ENCODE results near the gene MAML2.

The MAML2 gene

DNA sequence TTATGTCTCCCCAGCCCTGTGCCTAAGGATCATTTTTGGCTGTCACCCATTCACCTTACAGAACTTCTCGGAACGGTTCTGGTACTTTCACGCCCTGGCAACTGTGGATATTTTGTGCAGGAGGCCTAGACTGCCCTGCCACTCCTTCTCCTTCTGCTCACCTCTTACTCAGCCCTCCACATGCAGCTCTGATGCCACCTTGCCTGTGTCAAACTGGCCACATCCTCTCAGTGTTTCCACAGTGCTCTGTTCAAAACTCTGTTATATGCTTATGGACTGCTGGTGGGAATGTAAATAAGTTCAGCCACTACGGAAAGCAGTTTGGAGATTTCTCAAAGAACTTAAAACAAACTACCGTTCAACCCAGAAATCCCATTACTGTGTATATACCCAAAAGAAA is 318.3 kb downstream of the MAML2 start:
- DNase-seq, result no peak

- no peak for DNase-seq
Measured at GRCh38 chr11:96023275-96023674, 319.7 kb downstream of the MAML2 start.

GRCh38 chr11:96021901-96022650 is 320.9 kb downstream of the MAML2 start:
- DNase-seq, result no peak

DNA sequence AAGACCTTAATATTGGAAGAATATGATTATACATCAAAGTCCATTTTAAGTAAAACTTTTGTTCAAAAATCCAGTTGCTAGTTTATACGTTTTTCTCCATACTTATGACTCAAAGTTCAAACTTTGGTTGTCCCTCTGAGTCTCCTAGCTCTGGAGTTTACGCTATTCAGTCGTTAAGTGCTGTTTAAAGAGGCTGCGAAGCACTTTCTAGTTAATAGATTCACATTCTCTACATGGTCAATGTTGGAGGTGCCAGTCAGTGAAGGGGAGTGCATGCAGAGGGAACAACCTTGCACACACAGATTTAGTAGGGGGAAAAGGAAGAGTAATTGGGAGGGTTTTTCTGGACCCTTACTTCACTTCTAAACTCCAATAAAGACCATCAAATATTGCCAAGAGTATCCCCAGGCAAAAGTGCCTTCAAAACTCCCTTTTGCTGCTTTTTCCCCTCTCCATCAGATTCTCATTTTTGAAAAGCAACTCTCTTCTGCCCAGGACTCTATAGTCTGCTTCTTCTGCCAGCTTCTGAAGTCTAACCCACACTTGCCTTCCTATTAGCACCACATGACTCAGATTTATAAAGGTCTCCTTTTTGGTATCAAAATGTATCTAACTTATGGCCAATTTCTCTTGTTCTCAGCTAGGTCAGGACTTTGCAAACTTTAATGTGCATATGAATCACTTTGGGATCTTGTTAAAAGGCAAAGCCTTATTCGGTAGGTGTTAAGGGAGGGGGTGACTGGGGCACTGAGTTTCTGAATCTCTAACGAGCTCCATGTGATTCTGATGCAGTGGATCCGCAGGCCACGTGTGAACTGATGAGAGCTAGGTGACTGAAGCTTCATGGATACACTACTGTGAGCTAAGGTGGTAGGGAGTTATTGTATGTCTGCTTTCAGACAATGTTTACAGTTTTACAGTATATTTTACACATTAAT is 322.9 kb downstream of the MAML2 start:
- DNase-seq, result no peak

DNA sequence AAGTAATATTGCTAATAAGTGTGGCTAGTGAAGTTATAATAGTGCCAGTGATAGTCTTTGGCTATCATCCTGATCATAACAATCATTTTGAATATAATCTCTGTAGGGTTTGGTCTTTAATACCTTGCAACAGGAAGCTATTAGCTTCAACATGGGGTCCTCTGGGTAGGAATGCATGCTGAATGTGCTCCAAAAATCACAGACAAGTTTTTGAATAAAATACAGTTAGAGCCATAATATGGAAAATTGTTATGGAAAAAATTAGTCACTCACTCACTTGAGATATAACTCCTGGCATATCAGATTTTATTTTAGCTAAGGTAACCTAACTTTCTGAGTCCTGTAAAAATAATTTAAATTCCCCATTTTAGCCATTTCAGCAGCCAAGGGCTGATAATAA is 323.7 kb downstream of the MAML2 start:
- DNase-seq, result no peak

DNA sequence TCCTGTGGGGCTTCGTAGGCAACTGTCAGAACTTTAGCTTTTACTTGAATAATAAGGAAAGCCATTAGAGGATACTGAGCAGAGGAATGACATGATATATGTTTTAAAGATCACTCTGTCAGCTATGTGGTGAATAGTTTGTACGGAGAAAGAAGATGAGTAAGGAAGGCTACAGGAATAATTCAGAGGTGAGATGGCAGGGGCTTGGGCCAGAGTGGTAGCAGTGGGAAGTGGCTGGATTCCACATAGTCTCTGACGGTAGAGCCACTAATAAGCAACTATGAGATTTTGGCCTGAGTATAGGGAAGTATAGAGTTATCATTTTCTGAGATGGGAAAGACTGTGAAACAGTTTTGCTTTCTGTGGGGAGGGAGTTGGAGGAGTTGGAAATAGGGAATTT is 325.1 kb downstream of the MAML2 start:
- no peak for DNase-seq

GRCh38 chr11:96016978-96017502 is 326.0 kb downstream of the MAML2 start:
- DNase-seq, result no peak

DNA sequence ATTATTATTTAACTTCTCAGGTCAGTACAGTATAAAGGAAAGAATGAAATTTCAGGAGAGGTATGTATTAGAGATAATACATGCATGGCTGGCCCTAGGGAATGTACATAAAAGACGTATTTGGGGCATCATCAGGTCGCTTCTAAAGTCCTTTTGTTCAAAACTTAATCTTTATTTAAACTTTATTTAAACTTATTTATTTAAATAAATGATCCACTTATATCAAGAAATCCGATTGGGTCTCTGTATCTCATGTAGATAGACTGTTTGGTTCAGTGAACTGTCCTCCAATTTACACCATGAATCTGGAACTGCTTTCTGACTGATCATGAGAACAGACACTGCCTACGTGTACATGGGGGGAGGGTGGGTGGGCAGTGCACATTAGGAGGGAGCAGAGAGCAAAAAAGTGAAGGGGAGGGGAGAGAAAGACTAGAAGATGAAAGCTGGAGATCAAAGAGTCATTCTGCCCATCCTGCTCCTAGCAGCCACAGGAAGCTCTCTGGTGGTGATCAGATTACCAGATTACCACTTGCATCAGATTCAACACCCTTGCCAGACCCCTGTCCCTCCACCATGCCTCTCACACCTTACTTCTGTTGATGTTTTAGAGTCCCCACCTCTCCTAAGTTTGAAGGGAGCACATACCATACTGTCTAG is 327.0 kb downstream of the MAML2 start:
- DNase-seq, result no peak

GRCh38 chr11:96014217-96014616 is 328.8 kb downstream of the MAML2 start:
- no peak for DNase-seq

DNA sequence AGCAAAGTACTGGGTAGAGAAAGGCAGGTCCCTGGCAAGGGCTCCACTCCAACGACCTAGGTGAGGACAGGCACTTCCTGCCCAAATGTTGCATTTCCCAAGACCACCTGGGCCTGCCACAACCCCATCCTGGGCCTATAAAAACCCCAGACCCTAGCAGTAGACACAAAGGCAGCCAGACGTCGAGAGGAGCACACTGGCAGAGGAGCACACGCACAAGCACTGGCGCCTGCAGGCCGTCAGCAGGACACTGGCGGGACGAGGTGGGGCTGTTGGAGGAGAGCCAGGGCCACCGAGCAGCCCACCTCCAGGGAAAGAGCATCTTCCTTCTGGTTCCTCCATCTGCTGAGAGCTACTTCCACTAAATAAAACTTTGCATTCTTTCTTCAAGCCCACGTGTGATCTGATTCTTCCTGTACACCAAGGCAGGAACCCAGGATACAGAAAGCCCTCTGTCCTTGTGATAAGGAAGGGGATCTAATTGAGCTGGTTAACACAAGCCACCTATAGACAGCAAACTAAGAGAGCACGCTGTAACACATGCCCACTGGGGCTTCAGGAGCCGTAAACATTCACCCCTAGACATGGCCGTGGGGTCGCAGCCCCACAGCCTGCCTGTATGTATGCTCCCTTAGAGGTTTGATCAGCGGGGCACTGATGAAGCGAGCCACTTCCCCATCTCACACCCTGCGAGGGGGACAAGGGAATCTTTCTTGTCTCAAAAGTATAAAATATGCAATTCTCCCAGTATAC is 329.4 kb downstream of the MAML2 start:
- no peak for DNase-seq

- DNase-seq, result peak; percentile 82
Measured at GRCh38 chr11:96012086-96012824, 330.7 kb downstream of the MAML2 start.

- no peak for DNase-seq
Measured at GRCh38 chr11:96010683-96011082, 332.3 kb downstream of the MAML2 start.

DNA sequence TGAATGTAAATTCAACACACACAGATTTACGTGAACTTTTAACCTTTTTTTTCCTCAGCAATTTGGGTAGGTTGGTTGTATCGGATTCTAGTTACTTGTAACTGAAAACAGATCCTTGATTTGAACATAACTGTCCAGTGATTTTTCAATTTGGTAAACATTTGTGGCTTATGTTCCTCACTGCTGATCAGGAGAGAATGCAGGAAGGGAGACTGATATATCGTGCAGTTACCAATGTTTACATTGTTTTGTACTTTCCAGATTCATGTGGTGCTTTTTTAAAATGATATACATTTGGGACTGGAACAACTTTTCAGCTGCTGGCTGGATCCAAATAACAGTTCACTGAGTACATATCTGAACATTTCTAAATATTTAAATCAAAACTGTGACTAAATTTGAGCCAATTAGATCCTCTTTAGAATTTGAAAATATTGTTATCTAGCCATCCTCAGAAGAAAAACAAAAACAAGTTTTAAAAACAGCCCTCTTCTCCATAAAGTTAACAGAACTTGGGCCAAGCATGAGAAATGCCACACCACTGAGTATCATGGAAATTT is 334.8 kb downstream of the MAML2 start:
- no peak for DNase-seq

- DNase-seq, result no peak
Measured at GRCh38 chr11:96006037-96006436, 337.0 kb downstream of the MAML2 start.

GRCh38 chr11:96004862-96005261 is 338.1 kb downstream of the MAML2 start:
- DNase-seq, result no peak

DNA sequence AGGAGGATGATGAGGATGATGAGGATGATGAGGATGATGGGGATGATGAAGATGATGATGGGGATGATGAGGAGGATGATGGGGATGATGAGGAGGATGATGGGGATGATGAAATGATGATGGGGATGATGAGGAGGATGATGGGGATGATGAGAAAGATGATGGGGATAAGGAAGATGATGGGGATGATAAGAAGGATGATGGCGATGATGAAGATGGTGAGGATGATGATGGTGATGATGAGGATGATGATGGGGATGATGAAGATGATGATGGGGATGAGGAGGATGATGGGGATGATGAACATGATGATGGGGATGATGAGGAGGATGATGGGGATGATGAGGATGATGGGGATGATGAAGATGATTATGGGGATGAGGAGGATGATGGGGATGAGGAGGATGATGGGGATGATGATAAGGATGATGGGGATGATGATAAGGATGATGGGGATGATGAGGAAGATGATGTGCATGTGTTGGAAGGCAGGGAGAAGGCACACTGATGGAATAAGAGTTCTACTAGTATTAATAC is 340.2 kb downstream of the MAML2 start:
- DNase-seq, result no peak

- DNase-seq, result no peak
Measured at GRCh38 chr11:96002339-96002738, 340.7 kb downstream of the MAML2 start.

GRCh38 chr11:96001037-96001436 is 342.0 kb downstream of the MAML2 start:
- no peak for DNase-seq

GRCh38 chr11:95999711-96000406 is 343.1 kb downstream of the MAML2 start:
- DNase-seq, result peak; percentile 96

DNA sequence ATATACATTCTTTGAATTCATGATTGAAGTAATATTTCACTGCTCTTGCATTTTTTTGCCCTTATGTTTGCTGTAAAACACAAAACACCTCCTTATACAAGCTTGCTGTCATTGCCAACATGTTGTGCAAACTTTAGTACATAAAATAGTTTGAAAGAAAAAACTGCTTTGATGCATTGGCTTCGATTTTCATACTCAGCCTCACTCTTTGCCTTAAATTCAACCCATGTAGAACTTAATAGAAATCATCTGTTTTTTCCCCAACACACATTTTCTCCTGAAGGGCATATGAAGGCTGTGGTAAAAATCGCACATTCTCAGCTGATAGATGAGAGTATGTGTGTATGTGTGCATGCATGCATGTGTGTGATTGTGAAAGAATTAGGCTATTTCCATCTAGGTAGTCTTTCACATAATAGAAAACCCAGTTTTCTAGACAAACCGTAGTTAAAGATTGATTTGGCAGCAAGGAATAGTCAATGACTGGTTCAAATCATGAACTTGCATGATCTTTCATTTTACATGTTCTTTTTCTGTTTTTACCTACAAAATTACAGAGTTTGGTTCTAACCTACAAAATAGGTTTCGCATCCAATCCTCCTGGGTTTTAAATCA is 346.3 kb downstream of the MAML2 start:
- DNase-seq, result no peak

Data from NCI-H526 treated with DMSO at 0.1 percent for 48 hours (cell line).